OCI-LY1 (cell line): ENCODE measurements around the gene ATP8A1.
"Not testable (repeated sequence)": the region's sequence is repeated elsewhere in the genome, so short reads cannot be mapped to it uniquely, and the experiment has no call there.

ENCODE experiments used
- EZH2 ChIP-seq: fragments of 200-600 bp; sonication (generic), shearing (Covaris generic); IDR thresholded peaks from 2 replicates; pipeline ENCODE4 v1.8.0; 2017; ENCODE audit warnings: borderline replicate concordance, mixed run types, mild to moderate bottlenecking, antibody characterized with exemption, low read length, moderate library complexity, mixed read lengths
- TF ChIP-seq, protein P1 (sequence below): fragments of 200-600 bp; sonication (generic), shearing (Covaris generic); IDR thresholded peaks from 2 replicates; pipeline ENCODE4 v1.5.1; 2017; ENCODE audit warnings: mild to moderate bottlenecking, antibody characterized with exemption, low read length, moderate library complexity, mixed read lengths

DNA sequence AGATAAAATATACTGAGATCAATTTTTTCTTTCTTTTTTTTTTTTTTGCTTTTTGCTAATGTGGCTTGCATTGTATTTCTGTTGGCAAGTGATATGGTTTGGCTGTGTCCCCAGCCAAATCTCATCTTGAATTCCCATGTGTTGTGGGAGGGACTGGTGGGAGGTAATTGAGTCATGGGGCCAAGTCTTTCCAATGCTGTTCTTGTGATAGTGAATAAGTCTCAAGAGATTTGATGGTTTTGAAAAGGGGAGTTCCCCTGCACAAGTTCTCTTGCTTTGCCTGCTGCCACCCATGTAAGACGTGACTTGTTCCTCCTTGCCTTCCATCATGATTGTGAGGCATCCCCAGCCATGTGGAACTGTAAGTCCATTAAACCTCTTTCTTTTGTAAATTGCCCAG is 195.7 kb downstream of the ATP8A1 start:
- TF ChIP-seq, protein P1, sequence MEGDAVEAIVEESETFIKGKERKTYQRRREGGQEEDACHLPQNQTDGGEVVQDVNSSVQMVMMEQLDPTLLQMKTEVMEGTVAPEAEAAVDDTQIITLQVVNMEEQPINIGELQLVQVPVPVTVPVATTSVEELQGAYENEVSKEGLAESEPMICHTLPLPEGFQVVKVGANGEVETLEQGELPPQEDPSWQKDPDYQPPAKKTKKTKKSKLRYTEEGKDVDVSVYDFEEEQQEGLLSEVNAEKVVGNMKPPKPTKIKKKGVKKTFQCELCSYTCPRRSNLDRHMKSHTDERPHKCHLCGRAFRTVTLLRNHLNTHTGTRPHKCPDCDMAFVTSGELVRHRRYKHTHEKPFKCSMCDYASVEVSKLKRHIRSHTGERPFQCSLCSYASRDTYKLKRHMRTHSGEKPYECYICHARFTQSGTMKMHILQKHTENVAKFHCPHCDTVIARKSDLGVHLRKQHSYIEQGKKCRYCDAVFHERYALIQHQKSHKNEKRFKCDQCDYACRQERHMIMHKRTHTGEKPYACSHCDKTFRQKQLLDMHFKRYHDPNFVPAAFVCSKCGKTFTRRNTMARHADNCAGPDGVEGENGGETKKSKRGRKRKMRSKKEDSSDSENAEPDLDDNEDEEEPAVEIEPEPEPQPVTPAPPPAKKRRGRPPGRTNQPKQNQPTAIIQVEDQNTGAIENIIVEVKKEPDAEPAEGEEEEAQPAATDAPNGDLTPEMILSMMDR: not testable (repeated sequence)
- not testable (repeated sequence) for TF ChIP-seq EZH2
